Stimulated activated CD8-positive, alpha-beta memory T cell treated with anti-CD3 and anti-CD28 coated beads, Interleukin-12 subunit alpha, Interleukin-12 subunit beta, amount 100 ng/mL, for 4 hours (primary cell): ENCODE results near the gene DDX41.

ENCODE experiments used
- DNase-seq: peaks from one replicate; pipeline ENCODE4 v3.0.0-alpha.2; 2020; ENCODE audit warnings: low read depth

DDX41 gene

DNA sequence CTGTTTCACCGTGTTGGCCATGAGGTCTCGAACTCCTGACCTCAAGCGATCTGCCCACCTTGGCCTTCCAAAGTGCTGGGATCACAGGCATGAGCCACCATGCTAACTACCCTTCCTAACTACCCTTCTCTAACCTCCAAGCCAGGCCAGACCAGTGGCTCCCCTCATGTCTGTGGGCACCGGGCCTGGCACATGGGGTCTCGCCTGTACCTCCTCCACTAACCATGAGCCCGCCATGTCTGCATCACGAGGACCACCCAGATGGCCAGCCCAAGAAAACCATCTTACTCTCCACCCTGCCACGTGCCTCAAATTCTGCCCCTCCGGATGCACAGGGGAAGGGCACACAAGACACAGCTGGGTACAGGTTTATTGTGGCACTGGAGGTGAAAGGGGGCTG, 33.7 kb downstream of the DDX41 start:
- no peak for DNase-seq

DNA sequence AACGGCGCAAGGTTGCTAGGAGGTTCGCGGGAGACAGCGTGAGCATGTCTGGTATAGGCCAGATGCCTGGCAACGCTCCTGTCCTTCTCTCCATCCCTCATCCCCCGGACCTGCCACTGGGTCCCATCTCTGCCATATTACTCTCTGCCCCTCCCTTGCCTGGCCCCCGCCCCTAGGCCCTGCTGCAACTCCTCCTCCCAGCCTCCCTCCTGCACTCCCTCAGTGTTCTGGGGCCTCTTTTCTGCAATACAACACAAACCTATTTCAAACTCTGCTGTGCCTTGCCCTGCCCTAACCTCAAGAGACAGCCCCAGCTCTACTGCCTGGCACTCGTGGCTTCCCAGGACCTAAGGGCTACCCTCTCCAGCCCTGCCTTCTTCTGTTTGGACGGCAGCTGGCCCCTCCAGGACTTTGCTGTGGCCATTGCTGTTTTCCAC, 34.4 kb downstream of the DDX41 start:
- no peak for DNase-seq

DNA sequence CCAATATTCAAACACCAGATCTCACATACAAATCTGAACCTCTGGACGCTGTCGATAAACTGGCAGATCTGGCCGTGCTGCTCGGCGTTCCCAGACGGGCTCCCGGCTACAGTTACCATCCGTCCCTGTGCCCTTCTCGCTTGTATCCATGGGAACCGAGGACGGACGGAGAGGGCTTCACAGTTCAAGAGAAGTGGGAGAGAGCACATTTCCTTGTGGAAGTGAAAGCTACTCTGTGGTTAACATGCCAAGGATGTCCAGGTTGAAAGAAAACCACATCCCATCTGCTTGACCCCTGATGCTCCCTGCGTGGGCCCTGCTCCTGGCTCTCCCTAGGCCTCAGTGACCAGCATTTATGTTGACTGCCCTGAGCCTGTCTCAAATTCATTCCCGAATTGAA, 37.0 kb downstream of the DDX41 start:
- no peak for DNase-seq

DNA sequence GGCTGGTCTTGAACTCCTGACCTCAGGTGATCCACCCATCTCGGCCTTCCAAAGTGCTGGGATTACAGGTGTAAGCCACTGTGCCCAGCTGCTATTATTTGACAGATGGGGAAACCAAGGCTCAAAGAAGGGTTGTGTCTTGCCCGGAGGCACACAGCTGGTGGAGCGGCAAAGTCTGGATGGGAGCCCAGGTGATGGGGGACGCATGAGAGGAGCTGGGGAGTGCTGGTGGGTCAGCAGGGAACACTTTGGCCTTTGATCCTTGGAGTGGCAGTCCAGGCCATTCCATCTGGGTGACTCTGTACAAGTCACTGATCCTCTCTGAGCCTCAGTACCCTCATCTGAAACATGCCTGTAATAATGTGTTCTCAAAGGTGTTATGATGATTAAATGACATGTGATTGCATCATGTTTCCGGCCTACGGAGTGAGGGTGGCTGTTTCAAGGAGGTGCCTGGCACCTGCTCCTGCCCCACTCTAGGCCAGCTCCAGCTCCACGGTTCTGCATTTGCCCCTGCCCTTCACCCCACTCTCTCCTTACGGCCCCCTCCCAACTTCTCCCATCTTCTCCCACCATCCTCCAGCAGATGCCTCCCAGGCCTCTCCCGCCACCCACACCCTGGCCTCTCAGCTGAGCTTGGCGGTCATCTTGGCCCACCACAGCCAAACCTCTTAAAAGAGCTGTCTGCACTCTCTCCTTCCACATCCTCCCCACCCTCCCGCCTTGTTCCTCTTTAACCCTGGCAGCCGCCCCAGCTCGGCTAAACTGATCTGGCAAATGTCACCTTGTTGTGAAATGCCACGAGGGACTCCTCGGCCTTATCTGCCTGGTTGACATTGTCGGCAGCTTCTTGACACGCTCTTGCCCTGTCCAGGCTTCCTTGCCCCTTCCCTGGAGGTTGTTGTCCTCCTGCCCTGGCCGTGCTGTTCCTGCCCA, 37.8 kb downstream of the DDX41 start:
- DNase-seq = no peak

DNA sequence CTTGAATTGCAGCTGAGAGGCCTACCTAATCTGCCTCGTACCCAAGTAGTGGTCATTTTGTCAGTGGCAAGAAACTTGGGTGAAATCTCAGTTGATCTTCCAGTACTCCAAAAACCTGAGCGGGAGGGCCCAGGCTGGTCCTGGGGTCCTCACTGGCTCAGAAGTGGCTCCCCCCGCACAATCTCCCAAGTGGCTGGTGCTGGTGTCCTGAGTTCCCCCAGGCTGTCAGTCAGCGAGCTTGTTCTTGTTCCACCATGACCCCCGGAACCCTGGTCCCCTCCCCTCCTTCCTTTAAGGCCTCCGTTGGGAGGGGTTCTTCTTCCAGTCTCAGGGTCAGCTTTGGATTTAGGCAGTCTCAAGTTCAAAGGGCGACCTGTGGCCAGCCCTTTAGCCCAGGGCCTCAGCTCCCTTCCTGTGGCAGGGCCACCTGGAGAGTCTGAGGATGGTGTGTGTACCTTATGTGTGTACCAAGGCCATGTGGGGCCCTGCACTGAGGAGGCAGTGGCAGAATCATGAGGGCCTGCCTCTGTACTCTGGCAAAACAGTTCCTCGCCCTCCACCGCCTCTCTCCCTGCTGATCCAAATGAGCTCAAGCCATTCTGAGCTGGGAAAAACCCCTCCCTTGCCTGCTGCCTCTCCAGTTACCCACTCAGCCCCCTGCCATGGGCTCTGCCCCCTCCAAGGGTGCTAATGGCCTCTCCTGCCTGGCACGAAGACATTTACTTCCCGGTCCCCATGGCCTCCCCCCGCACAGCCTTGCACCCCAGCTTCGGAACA, 38.9 kb downstream of the DDX41 start:
- no peak for DNase-seq

DNA sequence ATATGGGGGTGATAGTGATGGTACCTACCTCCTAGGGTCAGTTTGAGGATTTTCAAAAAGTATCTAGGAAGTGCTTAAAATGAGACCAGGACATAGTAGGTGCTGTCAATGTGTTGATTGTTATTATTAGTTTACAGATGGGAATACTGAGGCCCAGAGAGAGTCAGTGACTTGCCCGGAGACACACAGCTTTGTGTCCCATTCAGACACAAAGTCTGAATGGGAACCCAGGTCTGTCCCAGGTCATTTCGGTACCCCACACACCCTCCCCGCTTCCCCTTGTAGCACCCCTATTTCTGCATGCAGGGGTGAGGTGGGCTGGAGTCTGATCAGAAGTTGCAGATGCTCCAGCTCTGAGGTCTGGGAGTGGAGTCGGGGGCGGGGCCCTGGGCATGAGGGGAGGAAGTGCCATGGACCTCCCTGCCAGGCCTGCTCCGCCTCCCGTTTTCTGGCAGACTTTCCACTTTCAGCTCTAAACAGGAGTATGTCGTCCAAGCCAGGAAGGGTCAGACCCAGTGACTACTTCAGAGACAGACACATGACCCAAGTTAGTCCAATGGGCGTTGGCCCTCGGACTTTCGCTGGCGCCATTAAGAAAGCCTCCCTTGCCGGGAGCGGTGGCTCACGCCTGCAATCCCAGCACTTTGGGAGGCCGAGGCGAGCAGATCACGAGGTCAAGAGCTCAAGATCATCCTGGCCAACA, 40.1 kb downstream of the DDX41 start:
- DNase-seq = no peak

DNA sequence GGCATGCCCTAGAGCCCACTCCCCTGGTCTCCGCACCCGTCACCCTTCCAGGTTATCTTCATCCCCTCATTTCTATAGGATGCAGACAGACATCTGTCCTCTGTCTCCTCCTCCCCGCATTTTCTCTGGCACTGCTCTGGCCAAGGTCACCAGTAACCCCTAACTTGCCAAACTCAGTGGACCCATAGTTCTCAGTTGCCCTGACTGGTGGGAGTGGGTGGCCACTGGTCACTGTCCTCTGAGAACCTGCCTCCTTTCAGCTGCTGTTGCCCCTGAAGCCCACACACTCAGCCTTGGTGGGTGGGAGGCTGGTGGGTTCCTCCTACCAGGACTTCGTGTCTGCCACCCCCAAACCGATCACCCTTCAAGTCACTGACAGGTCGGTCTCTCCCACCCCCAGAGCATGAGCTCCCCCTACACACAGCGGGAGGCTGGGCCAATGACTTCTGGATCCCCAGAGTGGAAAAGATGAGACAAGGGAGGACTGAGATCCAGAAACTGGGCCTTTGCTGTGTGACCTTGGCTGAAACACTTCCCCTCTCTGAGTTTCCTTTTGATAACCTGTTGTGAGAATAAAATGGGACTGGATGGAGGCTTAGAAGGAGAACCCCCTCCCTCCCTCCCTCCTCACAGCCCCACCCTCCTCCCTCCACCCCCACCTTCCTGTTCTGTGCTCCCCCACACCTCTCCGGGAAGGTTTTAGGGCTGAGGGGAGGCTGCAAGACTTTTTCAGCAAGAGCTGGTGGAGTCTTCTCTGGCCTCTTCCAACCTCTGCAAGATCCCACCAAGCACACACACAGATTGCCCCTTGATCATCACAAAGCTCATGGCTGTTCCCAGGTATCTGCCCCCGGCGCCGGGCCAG, 41.0 kb downstream of the DDX41 start:
- DNase-seq = no peak

DNA sequence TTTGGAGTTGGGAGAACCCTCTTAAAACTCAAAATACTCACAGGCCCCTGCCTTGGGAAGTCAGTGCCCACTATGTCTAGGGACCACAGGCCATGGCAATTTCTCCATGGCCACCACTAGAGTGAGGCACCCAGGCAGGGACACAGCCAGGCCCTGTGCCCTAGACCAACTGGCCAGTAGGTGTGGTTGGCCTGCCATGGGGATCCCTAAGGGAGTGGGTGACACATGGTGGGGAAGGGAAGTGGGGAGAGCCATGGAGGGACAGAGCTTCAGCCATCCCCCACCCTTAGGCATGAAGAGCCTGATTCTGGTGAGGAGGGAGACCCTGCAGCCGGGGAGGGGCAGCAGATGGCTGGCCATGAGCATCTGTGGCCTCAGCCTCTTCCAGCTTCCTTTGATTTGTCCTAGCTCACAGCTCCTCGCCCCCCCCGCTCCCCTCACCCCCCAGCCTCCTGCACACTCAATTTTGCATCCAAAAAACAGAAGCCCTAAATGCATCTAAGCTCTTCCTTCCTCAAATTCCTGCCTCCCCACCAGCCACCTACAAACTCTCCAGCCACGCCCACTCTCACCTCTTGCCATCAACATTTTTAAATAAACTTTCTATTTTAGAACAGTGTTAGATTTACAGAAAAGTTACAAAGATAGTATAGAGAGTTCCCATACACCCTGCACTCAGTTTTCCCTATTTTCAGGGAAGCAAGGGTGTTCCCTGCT, 41.8 kb downstream of the DDX41 start:
- DNase-seq = no peak

DNA sequence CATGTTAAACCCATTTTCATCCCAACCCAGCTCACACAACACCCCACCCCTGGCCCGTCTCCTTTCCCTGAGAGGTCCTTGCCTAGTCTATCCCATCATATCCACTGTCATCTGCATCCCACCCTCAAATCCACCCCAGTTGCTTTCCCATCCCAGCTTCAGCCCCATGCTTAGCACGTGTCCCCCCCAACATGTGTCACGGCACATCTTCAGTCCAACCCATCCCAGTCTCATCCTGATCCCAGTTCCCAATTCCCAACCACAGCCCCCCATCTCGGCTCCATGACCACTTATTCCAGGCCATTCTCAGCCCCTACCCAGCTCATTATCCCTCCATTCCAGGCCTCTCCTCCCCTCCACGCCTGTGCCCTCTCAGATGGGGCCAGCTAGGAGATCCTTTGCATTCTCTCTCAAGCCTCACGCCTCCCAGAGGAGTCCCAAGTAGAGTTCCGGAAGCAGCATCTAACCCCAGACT, 42.7 kb downstream of the DDX41 start:
- DNase-seq = no peak

DNA sequence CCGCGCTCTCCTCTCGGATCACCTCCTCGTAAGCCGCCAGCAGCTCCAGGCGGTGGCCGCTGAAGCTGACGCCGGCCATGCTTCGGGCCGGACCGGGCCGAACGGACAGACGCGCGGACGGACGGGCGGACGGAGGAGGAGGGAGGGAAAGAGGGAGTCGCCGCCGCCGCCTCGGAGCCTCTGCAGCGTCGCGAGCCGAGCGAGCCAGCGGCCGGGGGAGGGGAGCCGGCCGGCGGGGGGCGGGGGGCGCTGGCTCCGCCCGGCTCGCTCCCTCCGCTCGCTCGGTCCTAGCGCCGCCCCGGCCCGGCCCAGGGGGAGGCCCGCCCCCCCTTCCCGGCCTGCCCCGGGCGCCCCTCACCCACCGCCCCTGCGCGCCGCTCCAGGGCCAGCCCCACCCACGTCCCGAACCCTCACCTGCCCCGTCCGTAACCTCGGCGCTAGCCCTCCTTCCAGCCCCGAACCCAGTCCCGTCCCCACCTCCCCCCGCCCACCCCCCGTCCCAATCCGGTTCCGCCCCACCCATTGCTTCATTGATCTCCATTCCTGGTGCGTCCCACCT, 43.2 kb downstream of the DDX41 start, which contains the start of gene DBN1:
Gene DBN1, minus strand, starts transcription at position 192 of the 559 bp plus-strand sequence. Its CDS starts 113 bp downstream, at position 79.
- DNase-seq = no peak

DNA sequence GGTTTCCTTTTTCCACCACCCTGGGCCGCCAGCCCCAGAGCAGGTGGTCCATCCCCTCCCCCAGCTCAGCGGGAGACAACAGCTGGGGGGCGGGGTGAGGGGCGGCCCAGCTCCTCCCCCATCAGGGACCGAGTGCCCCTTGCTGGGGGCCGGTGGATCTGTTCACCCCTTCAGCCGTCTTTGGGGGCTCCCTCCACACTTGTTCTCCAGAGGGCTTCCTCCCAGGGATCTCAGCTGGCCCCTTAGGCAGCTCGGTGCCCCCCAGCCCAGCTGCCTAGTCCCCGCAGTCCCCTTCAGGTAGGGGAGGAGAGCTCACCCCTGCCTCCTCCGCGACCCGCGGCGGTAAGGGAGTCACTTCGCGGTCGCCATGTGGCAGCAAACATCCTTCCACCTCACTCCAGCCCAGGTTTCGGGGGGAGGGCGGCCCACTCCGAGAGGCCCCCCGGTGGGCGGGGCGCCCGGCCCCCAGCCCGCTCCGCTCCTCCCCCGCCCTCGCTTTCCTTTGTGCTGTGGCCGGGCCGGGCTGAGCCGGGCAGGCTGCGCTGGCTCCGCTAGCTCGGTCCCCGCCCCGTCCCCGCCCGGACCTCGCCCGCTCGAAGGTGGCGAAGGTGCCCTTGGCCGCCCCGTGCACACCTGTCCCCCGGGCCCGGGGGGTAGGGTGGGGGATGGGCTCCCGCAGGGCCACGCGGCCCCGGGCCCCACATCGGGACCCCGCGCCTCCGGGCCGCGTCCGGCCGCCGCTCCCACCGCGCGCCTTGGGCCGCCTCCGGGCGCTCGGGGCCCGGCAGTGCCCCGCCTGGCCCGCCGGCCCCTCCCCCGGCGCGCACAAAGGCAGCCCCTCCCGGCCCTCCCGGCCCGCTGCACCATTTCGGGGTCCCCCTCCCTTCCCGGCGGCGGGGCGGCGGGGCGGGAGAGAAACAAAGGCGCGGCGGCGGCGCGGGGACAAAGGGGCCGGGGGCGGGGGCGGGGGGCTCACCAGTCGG, 44.0 kb downstream of the DDX41 start:
- DNase-seq = peak; percentile 69

DNA sequence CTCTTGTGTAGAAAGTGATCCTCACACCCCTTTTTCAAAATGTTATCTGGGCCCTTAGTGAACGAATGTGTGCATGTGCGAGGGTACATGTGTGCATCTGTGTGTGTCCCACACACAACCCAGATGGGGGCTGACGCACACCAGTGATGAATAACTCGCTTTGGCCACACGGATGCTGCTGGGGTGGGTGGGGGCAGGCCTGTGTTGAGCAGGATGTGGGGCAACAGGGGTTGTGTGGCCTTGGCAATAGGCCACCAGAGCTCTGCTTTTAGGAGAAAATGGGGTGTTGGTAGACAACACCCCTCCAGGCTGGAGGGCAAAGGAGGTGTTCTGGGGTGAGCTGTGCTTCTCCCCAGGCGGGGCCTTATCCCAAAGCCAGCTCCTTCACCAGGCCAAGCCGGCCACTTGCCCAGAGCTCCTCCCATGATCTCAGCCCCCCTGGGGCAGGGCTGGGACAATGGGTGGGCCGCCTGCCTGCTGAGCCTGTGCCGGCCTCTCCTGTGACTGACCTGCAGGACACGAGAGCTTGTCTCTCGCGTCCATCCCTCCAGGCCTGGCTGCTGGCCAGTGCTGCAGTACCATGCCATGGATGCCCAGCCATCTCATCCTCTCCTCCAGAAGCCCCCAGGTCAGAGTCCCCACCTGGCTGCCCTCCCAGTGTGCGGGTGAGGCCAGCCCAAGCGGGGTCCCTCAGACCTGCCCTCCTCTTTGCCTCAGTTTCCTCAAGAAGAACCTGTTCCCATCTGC, 45.0 kb downstream of the DDX41 start:
- peak; percentile 55 for DNase-seq

DNA sequence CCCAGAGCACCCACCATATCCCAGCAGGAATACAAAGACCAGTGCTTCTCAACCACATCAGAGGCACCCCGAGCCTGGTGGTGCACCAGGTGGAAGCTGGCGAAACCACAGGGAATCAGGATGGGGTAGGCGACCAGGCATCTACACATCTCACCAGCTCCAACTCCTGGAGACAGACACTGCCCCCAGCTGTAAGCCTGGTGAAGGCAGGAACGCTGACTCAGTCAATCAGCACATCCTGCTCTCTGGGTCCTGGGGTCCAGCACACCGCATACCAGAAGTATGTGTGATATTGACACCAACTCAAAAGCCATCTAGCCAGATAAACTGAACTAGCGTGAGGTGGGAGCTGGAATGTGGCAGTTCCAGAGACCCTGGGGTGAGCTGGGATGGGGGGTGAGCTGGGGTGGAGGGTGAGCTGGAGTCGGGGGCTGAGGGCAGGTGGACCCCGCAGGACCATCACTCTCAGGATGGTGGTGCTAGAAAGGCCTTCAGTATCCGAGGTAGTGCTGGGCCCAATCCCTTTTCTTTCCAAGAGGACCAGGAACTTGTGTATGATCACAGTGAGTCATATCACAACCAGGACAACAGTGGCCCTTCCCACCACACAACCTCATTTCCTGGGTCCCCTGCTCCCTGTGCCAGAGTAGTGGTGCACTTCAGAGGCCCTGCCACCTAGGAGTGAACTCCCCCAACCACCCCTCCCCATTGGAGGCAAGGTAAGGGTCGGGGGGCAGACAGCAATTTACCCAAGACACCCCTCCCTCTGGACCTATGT, 45.8 kb downstream of the DDX41 start:
- DNase-seq = no peak

DNA sequence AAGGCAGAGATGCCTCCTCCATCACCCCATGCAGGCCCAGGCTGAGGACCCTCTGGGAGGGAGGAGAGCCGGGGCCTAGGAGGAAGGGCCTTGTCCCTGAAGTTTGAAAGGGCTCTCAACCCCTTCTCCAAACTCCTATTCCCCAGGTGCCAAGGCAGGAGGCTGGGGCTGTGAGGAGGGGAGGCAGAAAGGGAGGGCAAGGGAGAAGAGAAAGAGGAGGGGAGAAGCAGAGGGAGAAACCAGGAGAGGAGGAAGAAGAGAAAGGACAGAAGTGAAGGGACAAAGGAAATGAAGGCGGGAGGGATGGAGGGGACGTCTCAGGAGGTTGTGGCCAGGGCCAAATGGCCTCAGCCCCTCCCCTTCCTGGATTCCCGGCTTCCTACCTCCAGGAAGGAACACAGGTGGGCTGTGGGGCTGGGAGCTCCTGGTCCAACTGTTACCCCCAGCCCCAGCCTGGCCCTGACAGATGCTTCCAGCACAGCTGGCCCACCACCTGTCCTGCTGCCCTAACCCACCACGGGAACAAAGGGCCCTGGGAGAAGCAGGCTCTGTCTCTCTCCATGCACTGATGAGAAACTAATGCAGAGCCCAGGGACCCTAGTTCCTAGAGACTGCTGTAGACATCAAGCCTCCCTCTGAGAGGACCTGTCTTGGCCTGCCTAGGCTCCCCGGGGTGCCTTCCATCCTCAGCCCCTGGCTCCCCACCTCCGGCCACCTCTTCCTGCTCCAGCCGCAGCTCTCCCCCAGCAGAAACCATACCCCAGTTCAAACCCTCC, 46.8 kb downstream of the DDX41 start:
- DNase-seq = no peak

DNA sequence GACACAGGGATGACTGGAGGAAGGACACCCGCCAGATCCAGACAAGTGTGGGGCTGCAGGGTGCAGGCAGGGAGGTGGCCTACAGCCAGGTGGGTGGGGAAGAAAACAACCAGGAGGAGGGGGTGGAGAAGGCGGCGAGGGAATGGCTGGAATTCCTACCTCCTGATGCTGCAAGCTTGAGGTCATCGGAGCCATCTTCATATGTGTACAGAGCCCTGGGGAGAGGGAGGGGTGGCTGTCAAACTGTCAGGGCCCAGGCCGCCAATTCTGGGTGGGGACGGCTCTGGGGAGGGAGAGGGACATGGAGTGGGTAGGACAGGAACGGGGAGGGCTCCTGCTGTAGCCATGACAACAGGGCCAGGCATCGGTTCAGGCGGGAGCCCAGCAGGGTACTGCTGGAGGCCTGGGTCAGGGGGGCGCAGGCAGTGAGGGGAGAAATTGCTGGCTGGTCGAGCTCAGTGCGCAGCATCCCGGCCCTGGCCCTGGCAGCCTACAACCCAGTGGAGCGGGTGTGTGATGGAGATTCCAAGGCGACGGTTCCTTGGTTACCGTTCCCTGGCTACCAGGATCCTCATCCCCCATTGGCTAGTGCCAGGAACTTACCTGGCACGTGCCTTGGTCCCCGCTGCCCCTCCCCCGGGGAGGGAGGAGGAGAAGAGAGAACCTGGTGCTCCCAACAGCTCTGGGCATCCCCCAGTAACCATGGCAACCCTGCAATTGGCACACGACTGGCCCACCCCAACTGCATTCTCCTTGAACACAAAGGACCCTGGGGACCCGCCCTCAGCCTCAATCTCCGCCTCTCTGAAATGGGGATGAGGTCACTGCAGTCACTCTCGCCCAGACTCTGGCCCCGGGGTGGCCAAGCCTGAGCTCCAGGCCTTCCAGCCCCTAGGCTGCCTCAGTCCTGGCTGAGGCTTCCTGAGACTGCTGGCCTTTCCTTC, 47.8 kb downstream of the DDX41 start:
- no peak for DNase-seq

DNA sequence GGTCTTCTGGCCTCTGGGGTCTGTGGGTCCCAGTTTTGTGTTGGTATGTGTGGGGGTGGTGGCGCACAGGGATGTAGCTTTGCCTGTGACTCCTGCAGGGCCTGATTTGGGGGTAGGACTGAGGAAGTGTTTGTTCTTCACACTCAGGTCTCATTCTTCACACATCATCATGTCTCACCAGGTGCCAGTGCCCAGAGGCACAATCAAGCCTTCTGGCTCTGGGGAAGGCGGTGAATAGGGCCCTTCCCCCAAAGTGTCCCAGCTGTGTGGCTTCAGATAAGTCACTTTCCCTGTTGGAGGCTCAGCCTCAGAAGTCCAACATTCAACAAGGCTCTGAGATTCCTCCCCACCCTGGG, 48.5 kb downstream of the DDX41 start:
- no peak for DNase-seq
